Measurements from ENCODE around the gene SLC6A20. TPM values are rescaled to one million over a fixed set of nuclear protein-coding genes. Genes with fewer than 3 reads are reported as not detected.
"Not testable (repeated sequence)": the region's sequence is repeated elsewhere in the genome, so short reads cannot be mapped to it uniquely, and the experiment has no call there.

The SLC6A20 gene
- total RNA-seq, 2 experiments from 2014 or later: not detected

- Mint-ChIP-seq H3K27me3 (no peaks in the 10 kb centered on the region), H3K36me3 (ENCODE audit: low read depth) (peaks cover 5% of the 10 kb centered on the region), H3K27ac (no peak overlapping the region), H3K4me3 (no peak overlapping the region), H3K9me3 (no peaks in the 10 kb centered on the region), H3K4me1 (ENCODE audit: low read depth) (no peaks in the 10 kb centered on the region)
- ChIA-PET CTCF (no interaction called here), POLR2A (no interaction called here)
- H3K4me1 ChIP-seq (ENCODE audit: insufficient read depth, low read length): no peaks in the 10 kb centered on the region
- H3K9me3 ChIP-seq (ENCODE audit: control insufficient read depth in 1 of 2, insufficient read depth in 1 of 2, low read length in 2 of 2): no peaks in the 10 kb centered on the region
- DNase-seq (no peak), ATAC-seq (ENCODE audit: poor library complexity) (no peak)
- H3K27ac ChIP-seq (ENCODE audit: low read depth in 1 of 2, low read length in 2 of 2): no peak overlapping the region
- intact Hi-C loops (cut with DNase I, micrococcal nuclease): no loop called here
- TF ChIP-seq CTCF (IDR thresholded peaks at IDR 0.05): no peak
- H3K4me3 ChIP-seq (ENCODE audit: low read length): no peak overlapping the region
- H3K36me3 ChIP-seq (ENCODE audit: insufficient read depth, low read length): no peaks in the 10 kb centered on the region
- H3K27me3 ChIP-seq (ENCODE audit: control insufficient read depth in 1 of 2, insufficient read depth in 2 of 2, low read length in 2 of 2): no peaks in the 10 kb centered on the region
Observed at GRCh38 chr3:45753095-45753494, 43.2 kb downstream of the SLC6A20 start.

- DNase-seq: no peak
- POLR2A ChIA-PET: no interaction called here
- no peaks in the 10 kb centered on the region for H3K9me3 Mint-ChIP-seq
- H3K36me3 ChIP-seq (ENCODE audit: insufficient read depth, low read length): peaks cover 11% of the 10 kb centered on the region
- H3K27me3 Mint-ChIP-seq: no peaks in the 10 kb centered on the region
- H3K9me3 ChIP-seq (ENCODE audit: control insufficient read depth in 1 of 2, insufficient read depth in 1 of 2, low read length in 2 of 2): no peaks in the 10 kb centered on the region
- intact Hi-C loops (cut with DNase I, micrococcal nuclease): no loop called here
- H3K4me1 Mint-ChIP-seq (ENCODE audit: low read depth): no peaks in the 10 kb centered on the region
- CTCF ChIA-PET: no interaction called here
- H3K27ac Mint-ChIP-seq: no peak overlapping the region
- no peak overlapping the region for H3K27ac ChIP-seq (ENCODE audit: low read depth in 1 of 2, low read length in 2 of 2)
- H3K27me3 ChIP-seq (ENCODE audit: control insufficient read depth in 1 of 2, insufficient read depth in 2 of 2, low read length in 2 of 2): no peaks in the 10 kb centered on the region
- no peaks in the 10 kb centered on the region for H3K4me1 ChIP-seq (ENCODE audit: insufficient read depth, low read length)
- H3K4me3 Mint-ChIP-seq: no peak overlapping the region
- H3K4me3 ChIP-seq (ENCODE audit: low read length): no peak overlapping the region
- ATAC-seq (ENCODE audit: poor library complexity): no peak
- peaks cover 14% of the 10 kb centered on the region for H3K36me3 Mint-ChIP-seq (ENCODE audit: low read depth)
- no peak for TF ChIP-seq CTCF (IDR thresholded peaks at IDR 0.05)
Observed at GRCh38 chr3:45751537-45752242, 44.6 kb downstream of the SLC6A20 start.

GRCh38 chr3:45749880-45750279, 46.5 kb downstream of the SLC6A20 start:
- ATAC-seq (ENCODE audit: poor library complexity) (no peak), DNase-seq (no peak)
- Histone ChIP-seq H3K27ac (ENCODE audit: low read depth in 1 of 2, low read length in 2 of 2) (no peak overlapping the region), H3K4me1 (ENCODE audit: insufficient read depth, low read length) (no peaks in the 10 kb centered on the region), H3K4me3 (ENCODE audit: low read length) (no peak overlapping the region), H3K9me3 (ENCODE audit: control insufficient read depth in 1 of 2, insufficient read depth in 1 of 2, low read length in 2 of 2) (no peaks in the 10 kb centered on the region), H3K27me3 (ENCODE audit: control insufficient read depth in 1 of 2, insufficient read depth in 2 of 2, low read length in 2 of 2) (no peaks in the 10 kb centered on the region), H3K36me3 (ENCODE audit: insufficient read depth, low read length) (peaks cover 23% of the 10 kb centered on the region)
- POLR2A ChIA-PET: interaction anchor here (1.3 kb wide), 1 partner anchor 13 kb away, joined by 3 read pairs; no protein-coding TSS in a partner anchor
- no peak overlapping the region for H3K27ac Mint-ChIP-seq
- TF ChIP-seq CTCF (IDR thresholded peaks at IDR 0.05): no peak
- H3K4me1 Mint-ChIP-seq (ENCODE audit: low read depth): no peaks in the 10 kb centered on the region
- H3K36me3 Mint-ChIP-seq (ENCODE audit: low read depth): peaks cover 27% of the 10 kb centered on the region
- H3K27me3 Mint-ChIP-seq: no peaks in the 10 kb centered on the region
- intact Hi-C loops (cut with DNase I, micrococcal nuclease): no loop called here
- CTCF ChIA-PET: no interaction called here
- no peak overlapping the region for H3K4me3 Mint-ChIP-seq
- no peaks in the 10 kb centered on the region for H3K9me3 Mint-ChIP-seq

GRCh38 chr3:45749036-45749600, 47.2 kb downstream of the SLC6A20 start:
- H3K4me3 Mint-ChIP-seq; H3K9me3 Mint-ChIP-seq; H3K27me3 ChIP-seq (ENCODE audit: control insufficient read depth in 1 of 2, insufficient read depth in 2 of 2, low read length in 2 of 2); H3K4me1 ChIP-seq (ENCODE audit: insufficient read depth, low read length); DNase-seq; intact Hi-C loops (cut with DNase I, micrococcal nuclease); H3K27me3 Mint-ChIP-seq; CTCF ChIA-PET; H3K4me3 ChIP-seq (ENCODE audit: low read length); H3K4me1 Mint-ChIP-seq (ENCODE audit: low read depth); H3K27ac ChIP-seq (ENCODE audit: low read depth in 1 of 2, low read length in 2 of 2); H3K9me3 ChIP-seq (ENCODE audit: control insufficient read depth in 1 of 2, insufficient read depth in 1 of 2, low read length in 2 of 2); ATAC-seq (ENCODE audit: poor library complexity); H3K27ac Mint-ChIP-seq: not testable (repeated sequence)
- peaks cover 32% of the 10 kb centered on the region for H3K36me3 Mint-ChIP-seq (ENCODE audit: low read depth)
- POLR2A ChIA-PET: interaction anchor here (1.3 kb wide), 1 partner anchor 12 kb away, joined by 3 read pairs; no protein-coding TSS in a partner anchor
- H3K36me3 ChIP-seq (ENCODE audit: insufficient read depth, low read length): peaks cover 31% of the 10 kb centered on the region

Measured in CD4-positive, alpha-beta T cell (primary cell).